GM19438 (cell line): Measurements from ENCODE around the gene SHB.

Experiments used
- ATAC-seq: cut with Tn5 transposase; IDR thresholded peaks from one replicate; pipeline ENCODE4 v1.9.1; 2021; ENCODE audit warnings: low read depth; ENCODE audit not compliant: unreplicated experiment

The SHB gene

GRCh38 chr9:37995348-37995737 lies 73.7 kb downstream of the SHB start:
- ATAC-seq: no peak

- ATAC-seq: peak; percentile 72
Measured at GRCh38 chr9:37994639-37995347, 74.2 kb downstream of the SHB start.

GRCh38 chr9:37992924-37993349 lies 76.1 kb downstream of the SHB start:
- ATAC-seq: no peak

GRCh38 chr9:37990404-37991015 lies 78.5 kb downstream of the SHB start:
- ATAC-seq: no peak

GRCh38 chr9:37989701-37990100 lies 79.3 kb downstream of the SHB start:
- ATAC-seq: no peak

GRCh38 chr9:37988602-37989001 lies 80.4 kb downstream of the SHB start:
- ATAC-seq: no peak

GRCh38 chr9:37988041-37988440 lies 81.0 kb downstream of the SHB start:
- ATAC-seq: no peak

- ATAC-seq: no peak
Measured at GRCh38 chr9:37987467-37987981, 81.5 kb downstream of the SHB start.

GRCh38 chr9:37986771-37987258 lies 82.2 kb downstream of the SHB start:
- no peak for ATAC-seq

GRCh38 chr9:37986001-37986400 lies 83.0 kb downstream of the SHB start:
- ATAC-seq: no peak

- ATAC-seq: no peak
Measured at GRCh38 chr9:37984672-37985611, 84.1 kb downstream of the SHB start.

- no peak for ATAC-seq
Measured at GRCh38 chr9:37984278-37984671, 84.8 kb downstream of the SHB start.

GRCh38 chr9:37983381-37984067 lies 85.5 kb downstream of the SHB start:
- ATAC-seq: no peak

GRCh38 chr9:37979844-37980243 lies 89.2 kb downstream of the SHB start:
- ATAC-seq: no peak

GRCh38 chr9:37978983-37979382 lies 90.0 kb downstream of the SHB start:
- ATAC-seq: no peak

- ATAC-seq: no peak
Measured at GRCh38 chr9:37978481-37978864, 90.6 kb downstream of the SHB start.

GRCh38 chr9:37977851-37978480 lies 91.1 kb downstream of the SHB start:
- no peak for ATAC-seq

GRCh38 chr9:37976714-37977477 lies 92.1 kb downstream of the SHB start:
- ATAC-seq: no peak

GRCh38 chr9:37975639-37976038 lies 93.4 kb downstream of the SHB start:
- no peak for ATAC-seq
